GM23248 (cell line): ENCODE results near the gene SBF2. TPM values are rescaled to one million over a fixed set of nuclear protein-coding genes. Genes with fewer than 3 reads are reported as not detected.

ENCODE experiments used
- DNase-seq: peaks from one replicate; pipeline ENCODE4 v3.0.0-alpha.2; 2015
- H2AFZ ChIP-seq: fragments of 200-600 bp; sonication (generic); 2 replicates; pipeline ENCODE4 v1.6.1; 2016; ENCODE audit warnings: antibody characterized with exemption
- H3F3A ChIP-seq: fragments of 200-600 bp; sonication (generic); 2 replicates; pipeline ENCODE4 v1.6.1; 2016; ENCODE audit warnings: mild to moderate bottlenecking, antibody characterized with exemption, mixed run types; ENCODE audit not compliant: insufficient read depth
- H3K27ac ChIP-seq: fragments of 200-600 bp; sonication (generic); 2 replicates; pipeline ENCODE4 v1.5.1; 2016; ENCODE audit warnings: mild to moderate bottlenecking
- H3K27me3 ChIP-seq: fragments of 200-600 bp; sonication (generic); replicated peaks from 2 replicates; pipeline ENCODE4 v1.6.1; 2016; ENCODE audit warnings: mild to moderate bottlenecking; ENCODE audit not compliant: insufficient read depth
- H3K36me3 ChIP-seq: fragments of 200-600 bp; sonication (generic); 2 replicates; pipeline ENCODE4 v1.6.1; 2016; ENCODE audit warnings: low read depth, mild to moderate bottlenecking
- H3K4me1 ChIP-seq: fragments of 200-600 bp; sonication (generic); 2 replicates; pipeline ENCODE4 v1.6.1; 2016; ENCODE audit warnings: mild to moderate bottlenecking; ENCODE audit not compliant: insufficient read depth
- H3K4me2 ChIP-seq: fragments of 200-600 bp; sonication (generic); one replicate; pipeline ENCODE4 v1.6.1; 2016; ENCODE audit warnings: mild to moderate bottlenecking; ENCODE audit not compliant: unreplicated experiment
- H3K4me3 ChIP-seq: fragments of 200-600 bp; sonication (generic); 2 replicates; pipeline ENCODE4 v1.5.1; 2016; ENCODE audit warnings: mild to moderate bottlenecking
- H3K79me2 ChIP-seq: fragments of 200-600 bp; sonication (generic); 2 replicates; pipeline ENCODE4 v1.6.1; 2016; ENCODE audit warnings: mild to moderate bottlenecking; ENCODE audit not compliant: insufficient read depth
- H3K9ac ChIP-seq: fragments of 200-600 bp; sonication (generic); 2 replicates; pipeline ENCODE4 v1.6.1; 2016; ENCODE audit warnings: mild to moderate bottlenecking
- H3K9me2 ChIP-seq: fragments of 200-600 bp; sonication (generic); 2 replicates; pipeline ENCODE4 v1.6.1; 2016; ENCODE audit warnings: mixed run types, mild to moderate bottlenecking, moderate library complexity; ENCODE audit not compliant: insufficient read depth
- H3K9me3 ChIP-seq: fragments of 200-600 bp; sonication (generic); one replicate; pipeline ENCODE4 v1.6.1; 2017; ENCODE audit warnings: low read depth
- H4K20me1 ChIP-seq: fragments of 200-600 bp; sonication (generic); 2 replicates; pipeline ENCODE4 v1.6.0; 2016; ENCODE audit not compliant: insufficient read depth
- EZH2 ChIP-seq: fragments of 200-600 bp; sonication (generic); IDR thresholded peaks from 2 replicates; pipeline ENCODE4 v1.6.1; 2018; ENCODE audit warnings: antibody characterized with exemption, mild to moderate bottlenecking; ENCODE audit not compliant: insufficient read depth, poor library complexity, severe bottlenecking
- EZH2phosphoT487 ChIP-seq: fragments of 200-600 bp; sonication (generic); IDR thresholded peaks from 2 replicates; pipeline ENCODE4 v1.6.1; 2018; ENCODE audit warnings: antibody characterized with exemption, moderate library complexity, mild to moderate bottlenecking, low read depth; ENCODE audit not compliant: insufficient read depth
- WGBS, 2 experiments: methylation state at CpG; one replicate each; pipeline ENCODE4 v1.1.6; 2015 to 2017; ENCODE audit warnings: low lambda C conversion rate in 2 of 2, low coverage in 1 of 2; ENCODE audit errors: missing lambda C conversion rate in 2 of 2; 5-methylcytosine and 5-hydroxymethylcytosine counted together
- in situ Hi-C: fragments of 300-500 bp; cut with MboI; formaldehyde crosslinking; loops from 2 replicates; pipeline ENCODE4 v1.15.0; 2020
- polyA plus RNA-seq: library from polyadenylated mRNA; unstranded; fragments of >200 nt; fragmentation: Nextera tagmentation; extraction: Ambion mirVana; gene quantifications from 2 replicates; pipeline ENCODE4 v1.2.1, GENCODE V29; 2016
- total RNA-seq: library from RNA; depleted of rRNA; stranded (reverse); fragments of >200 nt; shearing (Covaris generic); gene quantifications from 2 replicates; pipeline ENCODE4 v1.2.3, GENCODE V29; 2014

Gene SBF2
- total and polyA plus RNA-seq, 2 experiments from 2014 or later = 21.9 to 32.7 TPM

GRCh38 chr11:9750551-9750950, 543.5 kb downstream of the SBF2 start:
- H3K4me1 ChIP-seq = peaks cover 45% of the 10 kb centered on the region
- H3K27ac ChIP-seq = no peak overlapping the region
- in situ Hi-C loops = loop anchor here (10.0 kb wide), 1 partner anchor 564 kb away; no protein-coding TSS in a partner anchor
- H3K4me3 ChIP-seq = no peak overlapping the region
- H3F3A ChIP-seq = peaks cover 65% of the 10 kb centered on the region
- H3K9ac ChIP-seq = no peak overlapping the region
- WGBS, 2 experiments = 93 to 99% methylated on average over 4 of the region's 4 CpGs
- TF ChIP-seq EZH2phosphoT487 (no peak), EZH2 (no peak)
- no peak for DNase-seq
- no peaks in the 10 kb centered on the region for H3K9me2 ChIP-seq
- peaks cover 20% of the 10 kb centered on the region; the same call in 1 of the 2 replicates for H3K36me3 ChIP-seq
- H3K27me3 ChIP-seq = no peaks in the 10 kb centered on the region
- H3K79me2 ChIP-seq = peaks cover 18% of the 10 kb centered on the region
- H3K4me2 ChIP-seq = no peak overlapping the region
- H3K9me3 ChIP-seq = no peaks in the 10 kb centered on the region
- no peaks in the 10 kb centered on the region for H4K20me1 ChIP-seq
- H2AFZ ChIP-seq = no peak overlapping the region

- H4K20me1 ChIP-seq = no peaks in the 10 kb centered on the region
- peak; percentile 90 for DNase-seq
- in situ Hi-C loops = no loop called here
- no peak overlapping the region for H2AFZ ChIP-seq
- H3K4me2 ChIP-seq = no peak overlapping the region
- TF ChIP-seq EZH2 (no peak), EZH2phosphoT487 (no peak)
- WGBS, 2 experiments = 29 to 41% methylated on average over 7 of the region's 7 CpGs
- H3K27me3 ChIP-seq = no peaks in the 10 kb centered on the region
- no peaks in the 10 kb centered on the region for H3K9me2 ChIP-seq
- no peaks in the 10 kb centered on the region for H3K9me3 ChIP-seq
- peaks cover 21% of the 10 kb centered on the region; the same call in 1 of the 2 replicates for H3K36me3 ChIP-seq
- peaks cover 45% of the 10 kb centered on the region for H3F3A ChIP-seq
- no peak overlapping the region for H3K4me3 ChIP-seq
- H3K4me1 ChIP-seq = peaks cover 24% of the 10 kb centered on the region
- H3K9ac ChIP-seq = 0 out of 2 replicates have a peak overlapping the region, but pooled peaks have one; percentile 11
- H3K27ac ChIP-seq = 0 out of 2 replicates have a peak overlapping the region, but pooled peaks have one; percentile 21
- H3K79me2 ChIP-seq = peaks cover 18% of the 10 kb centered on the region
Observed at GRCh38 chr11:9748361-9748970, 545.6 kb downstream of the SBF2 start.

GRCh38 chr11:9747828-9748227, 546.2 kb downstream of the SBF2 start:
- Histone ChIP-seq H3K9ac (0 out of 2 replicates have a peak overlapping the region, but pooled peaks have one; percentile 11), H3K27me3 (no peaks in the 10 kb centered on the region), H3F3A (peaks cover 38% of the 10 kb centered on the region), H3K9me2 (no peaks in the 10 kb centered on the region), H3K36me3 (peaks cover 21% of the 10 kb centered on the region; the same call in 1 of the 2 replicates), H3K9me3 (no peaks in the 10 kb centered on the region), H3K4me3 (no peak overlapping the region), H3K4me1 (peaks cover 18% of the 10 kb centered on the region), H4K20me1 (no peaks in the 10 kb centered on the region), H3K4me2 (no peak overlapping the region), H3K27ac (no peak overlapping the region), H3K79me2 (peaks cover 18% of the 10 kb centered on the region), H2AFZ (no peak overlapping the region)
- in situ Hi-C loops = no loop called here
- TF ChIP-seq EZH2 (no peak), EZH2phosphoT487 (no peak)
- no peak for DNase-seq
- WGBS, 2 experiments = 68 to 70% methylated on average over 5 of the region's 5 CpGs

GRCh38 chr11:9747229-9747628, 546.8 kb downstream of the SBF2 start:
- Histone ChIP-seq H3K9ac (no peak overlapping the region), H3K27ac (no peak overlapping the region), H3K4me3 (no peak overlapping the region), H3K36me3 (peaks cover 24% of the 10 kb centered on the region), H3F3A (peaks cover 32% of the 10 kb centered on the region), H3K4me1 (peaks cover 12% of the 10 kb centered on the region), H3K4me2 (no peak overlapping the region), H3K9me2 (no peaks in the 10 kb centered on the region), H3K27me3 (no peaks in the 10 kb centered on the region), H2AFZ (no peak overlapping the region), H3K9me3 (no peaks in the 10 kb centered on the region), H3K79me2 (peaks cover 18% of the 10 kb centered on the region), H4K20me1 (no peaks in the 10 kb centered on the region)
- no peak for DNase-seq
- no peak for TF ChIP-seq EZH2
- no peak for TF ChIP-seq EZH2phosphoT487
- WGBS, 2 experiments = 77 to 78% methylated on average over 1 of the region's 1 CpG
- in situ Hi-C loops = no loop called here
